Neural cell (in vitro differentiated cells): ENCODE results near the gene ZBTB6. TPM values are rescaled to one million over a fixed set of nuclear protein-coding genes. Genes with fewer than 3 reads are reported as not detected.
"Not testable (repeated sequence)": the region's sequence is repeated elsewhere in the genome, so short reads cannot be mapped to it uniquely, and the experiment has no call there.

Experiments used
- H2AFZ ChIP-seq: fragments of 200-600, 300-800 bp; sonication (generic), shearing (Covaris generic); 2 replicates; pipeline ENCODE4 v1.6.0; 2014; ENCODE audit warnings: low read depth, mild to moderate bottlenecking, antibody characterized with exemption, low read length, moderate library complexity
- H3F3A ChIP-seq: fragments of 200-600 bp; shearing (Covaris generic); 2 replicates; pipeline ENCODE4 v1.6.1; 2016; ENCODE audit warnings: mild to moderate bottlenecking, moderate library complexity, mixed read lengths, antibody characterized with exemption, low read length; ENCODE audit not compliant: insufficient read depth, poor library complexity, severe bottlenecking
- H3K27ac ChIP-seq: fragments of 200-600, 300-800 bp; sonication (generic), shearing (Covaris generic); 2 replicates; pipeline ENCODE4 v1.5.1; 2014; ENCODE audit warnings: mild to moderate bottlenecking, low read length, moderate library complexity
- H3K27me3 ChIP-seq: fragments of 300-800, 200-600 bp; sonication (generic), shearing (Covaris generic); 2 replicates; pipeline ENCODE4 v1.6.0; 2014; ENCODE audit warnings: mild to moderate bottlenecking, low read depth, low read length, moderate library complexity; ENCODE audit not compliant: insufficient read depth
- H3K36me3 ChIP-seq: fragments of 300-800, 200-600 bp; sonication (generic), shearing (Covaris generic); 2 replicates; pipeline ENCODE4 v1.5.1; 2014; ENCODE audit warnings: mild to moderate bottlenecking, antibody characterized with exemption, low read length, moderate library complexity; ENCODE audit not compliant: insufficient read depth
- H3K4me2 ChIP-seq: fragments of 300-800, 200-600 bp; sonication (generic), shearing (Covaris generic); 2 replicates; pipeline ENCODE4 v1.6.0; 2014; ENCODE audit warnings: mild to moderate bottlenecking, low read length
- H3K4me3 ChIP-seq: fragments of 300-800, 200-600 bp; sonication (generic), shearing (Covaris generic); 2 replicates; pipeline ENCODE4 v1.5.1; 2014; ENCODE audit warnings: mild to moderate bottlenecking, low read length, moderate library complexity
- H3K79me2 ChIP-seq: fragments of 200-600 bp; shearing (Covaris generic); replicated peaks from 2 replicates; pipeline ENCODE4 v1.6.0; 2014; ENCODE audit warnings: mild to moderate bottlenecking, low read length, moderate library complexity; ENCODE audit not compliant: insufficient read depth
- H3K9ac ChIP-seq: fragments of 300-800, 200-600 bp; sonication (generic), shearing (Covaris generic); 2 replicates; pipeline ENCODE4 v1.6.1; 2016; ENCODE audit warnings: mild to moderate bottlenecking, low read length, mixed read lengths
- H3K9me2 ChIP-seq: fragments of 200-600 bp; shearing (Covaris generic); 2 replicates; pipeline ENCODE4 v1.6.1; 2016; ENCODE audit warnings: mild to moderate bottlenecking, low read length, mixed read lengths; ENCODE audit not compliant: insufficient read depth
- H3K9me3 ChIP-seq: fragments of 200-600, 300-800 bp; sonication (generic), shearing (Covaris generic); 2 replicates; pipeline ENCODE4 v1.6.1; 2016; ENCODE audit warnings: mild to moderate bottlenecking, mixed run types, low read length, moderate library complexity, mixed read lengths
- H4K20me1 ChIP-seq: fragments of 200-600 bp; shearing (Covaris generic); 2 replicates; pipeline ENCODE4 v1.6.1; 2016; ENCODE audit warnings: mild to moderate bottlenecking, mixed run types; ENCODE audit not compliant: insufficient read depth
- CTCF ChIP-seq: fragments of 450-650 bp; IDR thresholded peaks from 2 replicates; pipeline ENCODE4 v1.5.1; 2014; ENCODE audit warnings: antibody characterized with exemption, mild to moderate bottlenecking, moderate library complexity; ENCODE audit not compliant: poor library complexity, severe bottlenecking
- EP300 ChIP-seq: fragments of 450-650 bp; conservative IDR thresholded peaks from 2 replicates; pipeline ENCODE4 v1.6.1; 2014; ENCODE audit warnings: antibody characterized with exemption, mild to moderate bottlenecking, moderate library complexity; ENCODE audit not compliant: poor library complexity, severe bottlenecking
- EZH2 ChIP-seq: fragments of 200-600, 300-800 bp; shearing (Covaris generic), sonication (generic); IDR thresholded peaks from 2 replicates; pipeline ENCODE4 v1.6.1; 2014; ENCODE audit warnings: antibody characterized with exemption, low read length, borderline replicate concordance, mild to moderate bottlenecking; ENCODE audit not compliant: insufficient read depth, poor library complexity, severe bottlenecking
- MXI1 ChIP-seq: fragments of 450-650 bp; conservative IDR thresholded peaks from 2 replicates; pipeline ENCODE4 v1.6.1; 2014; ENCODE audit warnings: antibody characterized with exemption, mild to moderate bottlenecking; ENCODE audit not compliant: poor library complexity, severe bottlenecking
- POLR2AphosphoS5 ChIP-seq: IDR thresholded peaks from 2 replicates; pipeline ENCODE4 v1.6.1; 2012
- RAD21 ChIP-seq: fragments of 450-650 bp; conservative IDR thresholded peaks from 2 replicates; pipeline ENCODE4 v1.6.1; 2014; ENCODE audit warnings: antibody characterized with exemption, mild to moderate bottlenecking, moderate library complexity
- REST ChIP-seq: IDR thresholded peaks from 2 replicates; pipeline ENCODE4 v1.6.1; 2012; ENCODE audit warnings: borderline replicate concordance
- SMC3 ChIP-seq: fragments of 450-650 bp; conservative IDR thresholded peaks from 2 replicates; pipeline ENCODE4 v1.6.1; 2014; ENCODE audit warnings: antibody characterized with exemption, mild to moderate bottlenecking, moderate library complexity; ENCODE audit not compliant: poor library complexity
- TAF1 ChIP-seq: IDR thresholded peaks from 2 replicates; pipeline ENCODE4 v1.6.1; 2012; ENCODE audit warnings: low read depth
- polyA plus RNA-seq: library from polyadenylated mRNA; depleted of rRNA; stranded (reverse); fragments of >200 nt; gene quantifications from 2 replicates; pipeline ENCODE4 v1.2.3, GENCODE V29; 2014

The ZBTB6 gene
- polyA plus RNA-seq, 1 donor from 2014 or later = 20.1 TPM

GRCh38 chr9:122912671-122912963 is 506 bp downstream of the ZBTB6 start:
- Histone ChIP-seq H3K27ac (peak overlapping the region; percentile 86), H3K4me2 (peak overlapping the region; percentile 96), H2AFZ (peak overlapping the region; percentile 95), H3K9me3 (no peaks in the 10 kb centered on the region), H3K27me3 (no peaks in the 10 kb centered on the region), H4K20me1 (no peaks in the 10 kb centered on the region), H3F3A (no peaks in the 10 kb centered on the region), H3K9me2 (no peaks in the 10 kb centered on the region), H3K36me3 (peaks cover 8% of the 10 kb centered on the region), H3K79me2 (peaks cover 39% of the 10 kb centered on the region), H3K4me3 (peak overlapping the region; percentile 76), H3K9ac (peak overlapping the region; percentile 81)
- no peak for TF ChIP-seq EP300
- TF ChIP-seq CTCF = no peak
- no peak for TF ChIP-seq RAD21
- TF ChIP-seq REST = no peak
- TF ChIP-seq TAF1 = no peak
- TF ChIP-seq SMC3 = no peak
- no peak for TF ChIP-seq MXI1
- TF ChIP-seq EZH2 = no peak
- no peak for TF ChIP-seq POLR2AphosphoS5

- peaks cover 57% of the 10 kb centered on the region for H3K79me2 ChIP-seq
- peak overlapping the region; percentile 83 for H3K4me3 ChIP-seq
- H3K9ac ChIP-seq = peak overlapping the region; percentile 96
- peak overlapping the region; percentile 94 for H3K27ac ChIP-seq
- peak overlapping the region; percentile 87 for H3K4me2 ChIP-seq
- not testable (repeated sequence) for H3K27me3 ChIP-seq, H3K9me2 ChIP-seq, H3K9me3 ChIP-seq, H4K20me1 ChIP-seq, H3K36me3 ChIP-seq
- peak overlapping the region; percentile 88 for H2AFZ ChIP-seq
- peaks cover 11% of the 10 kb centered on the region for H3F3A ChIP-seq
Observed at GRCh38 chr9:122906122-122906521, 7.0 kb downstream of the ZBTB6 start.
